CMK (cell line): ENCODE data around the gene RGCC.
"Not testable (repeated sequence)": the region's sequence is repeated elsewhere in the genome, so short reads cannot be mapped to it uniquely, and the experiment has no call there.

Source experiments
- DNase-seq: peaks from one replicate; pipeline ENCODE4 v3.0.0-alpha.2; 2010; ENCODE audit warnings: low read depth

RGCC gene, protein sequence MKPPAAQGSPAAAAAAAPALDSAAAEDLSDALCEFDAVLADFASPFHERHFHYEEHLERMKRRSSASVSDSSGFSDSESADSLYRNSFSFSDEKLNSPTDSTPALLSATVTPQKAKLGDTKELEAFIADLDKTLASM

DNA sequence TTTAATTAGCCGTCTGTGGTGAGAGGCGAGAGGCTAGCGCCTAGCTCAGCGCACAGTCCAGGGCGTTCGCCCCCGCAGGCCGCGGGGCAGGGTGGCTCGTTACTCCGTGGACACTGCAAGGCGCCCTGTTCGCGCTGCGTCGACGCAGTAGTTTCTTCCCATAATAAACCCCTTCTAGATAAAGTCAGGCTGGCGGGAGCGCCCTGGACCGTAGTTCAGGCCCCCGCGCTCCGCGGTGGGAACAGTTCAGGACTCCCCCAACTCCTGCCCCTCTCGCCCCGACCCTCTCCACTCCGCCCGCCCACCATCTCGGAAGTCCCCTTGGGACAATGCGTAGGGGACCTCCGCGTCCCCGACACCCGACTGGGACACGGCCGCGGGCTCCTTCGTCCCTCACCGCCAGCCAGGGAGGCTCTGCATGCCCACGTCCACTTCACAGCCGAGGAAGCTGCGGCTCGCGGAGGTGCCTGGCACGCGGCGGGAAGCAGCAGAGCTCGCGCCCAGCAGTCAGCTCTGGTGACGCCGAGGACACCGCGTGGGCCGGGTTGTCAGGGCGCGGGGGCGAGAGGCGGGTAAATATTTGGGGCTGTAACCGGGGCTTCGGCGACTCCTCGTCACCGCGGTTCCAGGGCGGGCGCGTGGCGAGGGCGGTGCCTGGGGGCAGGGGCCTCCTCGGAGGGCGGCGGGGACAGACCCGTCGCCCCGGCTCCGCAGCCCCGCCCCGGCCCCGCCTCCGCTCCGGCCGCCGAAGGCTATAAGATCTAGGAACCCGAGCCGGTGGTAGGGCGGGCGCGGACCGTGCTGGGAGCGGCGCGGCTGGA is at the start of gene RGCC:
RGCC (plus strand) TSS at position 783 of the 821 bp plus-strand sequence. CDS start 158 bp downstream, outside the sequence.
- DNase-seq: no peak

DNA sequence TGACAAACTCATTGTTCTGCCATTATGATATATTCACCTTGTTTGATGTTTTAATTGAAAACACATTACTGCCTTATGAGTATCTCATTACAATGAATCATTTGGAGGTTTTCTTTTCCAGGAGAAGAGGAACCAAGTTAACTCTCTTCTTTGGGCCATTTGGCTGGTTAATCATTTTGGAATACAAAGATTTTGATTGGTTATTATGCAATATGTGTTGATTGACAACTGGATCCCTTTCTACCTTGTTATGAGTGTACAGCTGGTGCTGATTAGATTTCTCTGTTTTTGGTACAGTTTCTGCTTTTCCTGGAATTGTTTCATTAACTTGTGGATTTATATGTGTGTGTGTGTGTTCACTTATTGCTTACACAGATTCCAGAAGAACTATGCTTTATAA is 49.2 kb upstream of the RGCC start:
- DNase-seq: no peak

- DNase-seq: no peak
Observed at GRCh38 chr13:41408746-41409145, 48.6 kb upstream of the RGCC start.

DNA sequence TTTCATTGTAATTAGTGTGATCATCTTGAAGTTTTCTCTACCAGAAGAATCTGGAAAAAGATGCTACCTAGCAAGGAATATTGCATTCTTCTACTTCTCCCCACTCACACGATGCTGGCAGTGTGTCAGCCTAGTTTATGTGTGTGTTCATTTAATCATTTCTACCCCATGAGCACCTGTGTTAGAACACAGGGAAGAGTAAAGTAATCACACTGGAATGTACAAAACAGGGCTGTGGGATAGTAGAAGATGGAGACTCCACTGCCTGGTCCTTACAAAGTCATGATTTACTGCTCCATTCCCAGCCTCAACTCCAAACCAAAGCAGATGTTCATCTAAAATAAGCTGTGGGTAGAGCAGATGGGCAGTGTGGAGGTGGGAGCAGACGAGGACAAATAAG is 47.7 kb upstream of the RGCC start:
- no peak for DNase-seq

DNA sequence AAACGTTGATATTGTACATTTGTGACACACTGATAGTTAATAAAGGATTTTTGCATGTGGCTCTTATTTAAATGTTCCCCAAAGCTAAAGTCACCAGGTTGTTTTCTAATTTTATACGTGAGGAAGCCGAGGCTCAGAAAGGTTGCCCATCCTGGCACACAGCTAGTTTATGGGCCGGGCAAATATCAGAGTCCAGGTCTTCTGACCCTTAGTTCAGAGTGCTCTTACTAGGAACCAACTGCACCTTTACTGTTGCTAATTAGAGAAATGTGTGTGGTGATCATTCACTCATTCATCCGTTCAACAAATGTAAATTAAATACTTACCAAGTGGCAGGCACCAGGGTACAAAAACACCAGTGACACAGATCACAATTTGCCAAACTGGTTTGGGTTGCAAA is 46.3 kb upstream of the RGCC start:
- DNase-seq: no peak

DNA sequence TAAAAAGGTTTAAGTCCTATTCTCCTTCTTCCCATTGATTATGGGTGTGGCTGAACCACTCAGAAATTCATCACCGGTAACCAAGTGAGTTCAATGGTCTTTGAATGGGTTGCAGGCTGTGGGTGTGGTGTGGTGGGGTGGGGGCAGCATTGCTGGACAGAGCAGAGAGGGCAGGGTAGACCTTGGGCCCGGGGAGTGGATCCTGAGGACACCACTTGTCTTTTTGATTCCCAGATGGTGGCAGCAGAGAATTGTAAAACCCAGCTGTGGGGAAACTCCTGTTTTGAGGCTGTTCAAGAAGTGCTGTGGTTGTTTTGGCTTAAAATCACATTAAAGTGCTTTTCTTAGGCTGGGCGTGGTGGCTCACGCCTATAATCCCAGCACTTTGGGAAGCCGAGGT is 45.8 kb upstream of the RGCC start:
- no peak for DNase-seq

- no peak for DNase-seq
Observed at GRCh38 chr13:41413872-41414271, 43.5 kb upstream of the RGCC start.

DNA sequence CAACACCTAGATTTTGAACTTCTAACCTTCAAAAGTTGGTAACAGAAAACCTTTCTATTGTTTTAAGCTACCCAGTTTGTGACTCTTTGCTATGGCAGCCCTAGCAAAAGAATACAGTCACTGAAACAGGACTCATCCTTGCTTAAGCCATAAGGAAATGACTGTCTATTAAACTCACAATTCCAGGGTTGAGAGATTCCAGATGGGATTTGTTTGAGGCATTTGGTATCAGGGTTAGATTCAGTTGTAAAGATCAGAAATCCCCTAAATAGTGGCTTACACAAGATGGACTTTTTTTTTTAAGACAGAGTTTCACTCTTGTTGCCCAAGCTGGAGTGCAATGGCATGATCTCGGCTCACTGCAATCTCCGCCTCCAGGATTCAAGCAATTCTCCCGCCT is 41.1 kb upstream of the RGCC start:
- no peak for DNase-seq

DNA sequence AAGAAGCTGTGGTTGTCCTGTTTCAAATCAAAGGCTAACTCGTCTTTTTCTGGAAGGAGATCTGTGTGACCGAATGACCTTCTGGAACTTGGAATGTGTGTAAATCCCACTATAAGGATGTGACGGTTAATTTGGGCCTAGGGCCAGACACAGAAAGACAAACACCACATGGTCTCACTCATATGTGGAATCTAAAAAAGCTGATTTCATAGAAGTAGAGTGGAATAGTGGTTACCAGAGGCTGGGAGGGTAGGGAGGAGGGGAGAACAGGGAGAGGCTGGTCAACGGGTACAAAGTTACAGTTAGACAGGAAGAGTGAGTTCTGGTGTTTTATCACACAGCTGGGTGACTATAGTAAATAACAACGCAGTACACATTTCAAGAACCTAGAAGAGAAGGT is 39.3 kb upstream of the RGCC start:
- no peak for DNase-seq

DNA sequence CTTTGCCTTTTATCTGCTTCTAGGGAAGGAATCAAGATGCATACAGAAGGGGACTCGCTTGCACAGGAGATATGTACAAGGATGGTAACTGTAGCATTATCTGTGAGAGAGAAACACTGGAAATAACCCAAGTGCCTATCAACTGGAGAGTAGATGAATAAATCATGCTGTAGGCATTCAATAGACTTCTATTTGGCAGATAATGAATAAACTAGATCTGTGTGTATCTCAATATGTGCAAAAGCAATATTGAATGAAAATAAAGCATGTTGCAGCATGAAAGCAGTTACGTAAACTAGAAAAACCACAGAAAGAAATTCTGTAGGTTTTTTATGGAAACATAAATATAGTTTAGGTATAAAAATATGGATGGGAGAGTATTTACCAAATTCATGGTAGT is 38.6 kb upstream of the RGCC start:
- no peak for DNase-seq

DNA sequence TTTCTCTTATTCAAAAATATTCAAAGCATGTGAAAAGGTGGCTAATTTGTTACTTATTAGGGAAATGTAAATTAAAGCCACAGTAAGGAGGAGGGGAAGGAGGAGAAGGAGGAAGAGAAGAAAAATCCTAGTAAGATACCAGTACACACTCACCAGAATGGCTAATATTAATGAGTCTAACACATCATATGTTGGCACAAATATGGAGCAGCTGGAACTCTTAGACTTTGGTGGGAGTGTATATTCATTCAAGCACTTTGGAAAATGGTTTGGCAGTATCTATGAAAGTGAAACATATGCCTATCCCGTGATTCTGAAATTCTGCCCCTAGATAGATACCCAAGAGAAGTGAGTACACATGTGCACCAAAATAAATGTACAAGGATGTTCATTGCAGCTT is 38.1 kb upstream of the RGCC start:
- no peak for DNase-seq

DNA sequence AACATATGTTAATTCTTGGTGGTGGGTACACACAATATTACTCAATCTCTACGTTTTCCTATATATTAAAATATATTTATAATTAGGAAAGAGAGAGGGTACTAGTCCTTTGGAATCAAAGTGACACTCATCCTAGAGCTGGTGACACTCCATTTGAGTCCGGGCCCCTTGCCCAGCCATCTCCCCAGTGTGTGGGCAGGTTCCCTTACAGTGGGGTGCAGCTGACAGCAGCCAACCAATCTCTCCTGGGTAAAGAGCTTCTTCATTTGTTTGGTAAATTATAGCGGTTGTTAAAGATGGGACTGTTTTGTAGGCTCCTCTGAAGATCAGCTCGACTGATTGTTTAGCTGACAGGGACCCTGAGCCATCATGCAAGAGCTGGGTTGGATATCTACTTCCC is 37.2 kb upstream of the RGCC start:
- no peak for DNase-seq

DNA sequence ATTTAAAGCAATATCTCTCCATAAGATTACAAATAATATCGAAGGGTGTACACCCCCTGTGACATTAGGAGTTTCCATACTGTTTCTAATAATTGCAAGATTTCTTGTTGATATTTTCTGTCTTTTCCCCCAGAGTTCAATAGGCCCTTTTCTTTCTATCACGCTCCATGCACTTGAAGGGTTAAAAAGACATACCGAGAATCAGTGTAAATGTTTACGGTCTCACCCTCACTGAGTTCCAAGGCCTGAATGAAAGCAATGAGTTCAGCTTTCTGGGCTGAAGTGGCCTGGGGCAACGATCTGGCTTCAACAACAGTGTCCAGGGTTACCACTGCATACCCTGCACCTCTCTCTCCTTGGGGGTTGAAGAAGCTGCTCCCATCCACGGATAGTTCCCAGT is 36.0 kb upstream of the RGCC start:
- not testable (repeated sequence) for DNase-seq

DNA sequence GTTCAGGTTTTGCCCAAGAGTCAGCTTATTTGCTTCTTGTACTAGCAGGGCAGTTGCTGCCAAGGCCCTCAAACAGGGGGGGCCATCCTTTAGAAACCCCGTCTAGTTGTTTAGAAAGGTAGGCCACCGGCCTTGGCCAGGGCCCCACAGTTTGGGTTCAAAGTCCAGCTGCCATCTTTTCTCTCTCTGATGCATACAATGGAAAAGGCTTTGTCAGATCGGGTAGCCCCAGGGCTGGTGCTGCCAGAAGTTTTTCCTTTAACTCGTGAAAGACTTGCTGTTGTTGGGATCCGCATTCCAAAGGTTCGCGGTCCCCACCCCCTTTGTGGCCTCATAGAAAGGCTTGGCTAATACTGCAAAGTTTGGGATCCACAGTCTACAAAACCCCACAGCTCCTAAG is 35.4 kb upstream of the RGCC start:
- DNase-seq: not testable (repeated sequence)

- DNase-seq: not testable (repeated sequence)
Observed at GRCh38 chr13:41423259-41423658, 34.1 kb upstream of the RGCC start.

DNA sequence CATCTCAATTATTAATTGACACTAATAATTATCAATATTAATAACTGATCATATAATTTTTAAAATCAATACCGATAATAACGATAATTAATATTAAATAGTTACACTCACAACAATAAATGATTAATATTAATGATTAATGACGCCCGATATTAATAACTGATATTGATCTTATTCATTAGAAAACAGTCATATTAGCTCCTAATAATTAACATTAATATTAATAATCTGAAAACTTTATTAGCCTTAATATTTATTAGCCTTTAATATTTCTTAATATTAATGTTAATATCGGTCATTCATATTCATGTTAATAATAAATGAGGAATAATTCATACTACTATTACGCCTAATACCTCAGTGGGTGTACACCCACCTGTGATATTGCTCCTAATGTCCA is 32.7 kb upstream of the RGCC start:
- DNase-seq: not testable (repeated sequence)

DNA sequence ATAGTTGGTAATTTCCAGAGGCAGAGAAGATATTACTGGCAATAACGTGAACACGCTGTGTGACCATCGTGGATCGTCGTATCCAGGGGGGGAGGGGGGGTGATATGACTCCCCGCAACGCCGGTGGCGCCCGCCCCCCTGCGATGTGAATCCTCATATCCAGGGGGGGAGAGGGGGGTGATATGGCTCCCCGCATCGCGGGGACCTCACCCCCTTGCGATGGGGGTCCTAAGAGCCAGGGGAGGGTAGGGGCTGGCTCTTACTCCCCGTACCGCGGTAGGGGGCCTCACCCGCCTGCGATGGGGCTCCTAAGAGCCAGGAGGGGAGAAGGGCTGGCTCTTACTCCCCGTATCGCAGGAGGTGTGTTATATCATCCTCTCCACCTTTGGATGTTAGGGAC is 31.3 kb upstream of the RGCC start:
- no peak for DNase-seq

DNA sequence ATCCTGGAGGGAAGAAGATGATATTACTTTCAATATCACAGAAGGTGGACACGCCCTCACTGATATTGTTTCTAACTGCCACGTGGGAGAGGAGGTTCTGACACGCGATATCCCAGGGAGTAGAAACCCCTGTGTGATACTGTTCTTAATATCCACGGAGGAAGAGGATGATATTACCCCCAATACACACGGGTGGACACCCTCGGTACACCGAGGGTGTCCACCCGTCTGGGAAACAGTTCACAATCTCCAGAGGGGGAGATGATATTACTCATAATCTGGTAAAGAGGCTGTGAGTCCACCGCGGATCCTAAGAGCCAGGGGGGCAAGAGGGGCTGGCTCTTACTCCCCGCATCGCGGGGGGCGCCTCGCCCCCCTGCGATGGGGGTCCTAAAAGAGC is 29.7 kb upstream of the RGCC start:
- no peak for DNase-seq

- no peak for DNase-seq
Observed at GRCh38 chr13:41428155-41428554, 29.2 kb upstream of the RGCC start.

GRCh38 chr13:41434030-41434429 is 23.3 kb upstream of the RGCC start:
- DNase-seq: not testable (repeated sequence)

- DNase-seq: no peak
Observed at GRCh38 chr13:41434831-41435520, 22.4 kb upstream of the RGCC start.

DNA sequence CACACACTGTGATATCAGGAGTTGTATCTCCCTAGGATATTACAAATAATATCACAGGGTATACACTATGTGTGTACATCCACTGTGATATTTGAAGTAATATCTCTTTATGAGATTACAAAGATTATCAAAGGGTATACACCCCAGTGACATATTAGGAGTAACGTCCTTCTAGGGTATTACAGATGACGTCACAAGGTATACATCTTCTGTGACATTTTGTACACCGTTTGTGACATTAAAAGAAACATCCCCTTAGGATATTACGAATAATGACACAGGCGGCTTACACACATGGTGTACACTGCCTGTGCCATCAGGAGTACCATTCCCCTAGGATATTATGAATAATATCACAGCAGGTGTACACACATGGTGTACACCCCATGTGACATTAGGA is 13.4 kb upstream of the RGCC start:
- no peak for DNase-seq

GRCh38 chr13:41452462-41452861 is 4.9 kb upstream of the RGCC start:
- no peak for DNase-seq
